Psoas muscle (tissue), 8 donors: ENCODE results near the gene A4GALT. TPM values are rescaled to one million over a fixed set of nuclear protein-coding genes. Genes with fewer than 3 reads are reported as not detected.
"Not testable (repeated sequence)": the region's sequence is repeated elsewhere in the genome, so short reads cannot be mapped to it uniquely, and the experiment has no call there.

Source experiments
- ATAC-seq, 4 donors: fragments of 200-7000 bp; cut with Tn5 transposase; one replicate each; pipeline ENCODE4 v1.9.1; 2020; ENCODE audit warnings: moderate library complexity in 3 of 4, mild to moderate bottlenecking in 2 of 4
- DNase-seq, 2 donors: peaks; one replicate each; pipeline ENCODE4 v3.0.0-alpha.2; 2020
- H3K27ac ChIP-seq: fragments of 200-600 bp; one replicate; pipeline ENCODE4 v1.8.0; 2022
- H3K27me3 ChIP-seq, 3 donors: fragments of 200-600 bp in 1 of 3; one replicate each; pipeline versions ENCODE4 v1.6.1 to v1.8.0; 2013 to 2022; ENCODE audit warnings: low read length in 2 of 3, mild to moderate bottlenecking in 2 of 3, moderate library complexity in 1 of 3; ENCODE audit not compliant: insufficient read depth in 3 of 3
- H3K36me3 ChIP-seq, 2 donors: fragments of 200-600 bp in 1 of 2; one replicate each; pipeline versions ENCODE4 v1.6.1 to v1.8.0; 2013 to 2022; ENCODE audit warnings: low read depth in 1 of 2, mild to moderate bottlenecking in 1 of 2, moderate library complexity in 1 of 2; ENCODE audit not compliant: insufficient read depth in 1 of 2
- H3K4me1 ChIP-seq: fragments of 200-600 bp; one replicate; pipeline ENCODE4 v1.8.0; 2022
- H3K4me3 ChIP-seq: fragments of 200-600 bp; one replicate; pipeline ENCODE4 v1.8.0; 2022; ENCODE audit warnings: mild to moderate bottlenecking
- H3K9me3 ChIP-seq: fragments of 200-600 bp; one replicate; pipeline ENCODE4 v1.8.0; 2022
- WGBS, 3 donors: extraction: QIAGEN DNeasy Blood & Tissue Kit; methylation state at CpG; one replicate each; pipeline versions ENCODE4 v1.1.6 to v1.1.7; 2013; 5-methylcytosine and 5-hydroxymethylcytosine counted together
- intact Hi-C, 2 donors: fragments of 100-400 bp; cut with DNase I; formaldehyde crosslinking; loops; one replicate each; pipeline versions ENCODE4 v1.11.0 to v1.14.2; 2022
- polyA plus RNA-seq, 3 donors: library from polyadenylated mRNA; stranded (reverse); fragments of 200-250 nt; gene quantifications; one replicate each; pipeline ENCODE4 v1.2.3, GENCODE V29; 2013
- total RNA-seq, 4 donors: library from RNA; stranded (reverse); fragmentation: NEBNext Ultra II Directional in 2 of 4; extraction: Animal tissue kit (Norgen Biotek cat#: 25700) in 2 of 4; gene quantifications; one replicate each; pipeline versions ENCODE4 v1.2.1 to v1.2.4, GENCODE V29; 2021 to 2023
- TF ChIP-seq, protein P1 (sequence below): fragments of 200-600 bp; IDR thresholded peaks from one replicate; pipeline ENCODE4 v1.8.0; 2022; ENCODE audit warnings: antibody characterized with exemption
- donor health status: healthy with polysubstance abuse.
- donor health status: DM: no; HTN: no; CAD: no; lungs with moderate emphysema.
- donor health status: Bipolar disorder and iron deficiency.
- donor health status: healthy.
- donor health status: DM: yes; HTN: yes; CAD: no.
- donor health status: DM: no; HTN: no; CAD: no.
- donor health status: DM: no; HTN: no; CAD: no.
- donor health status: DM: yes; HTN: yes; CAD: no.

Gene A4GALT
- total and polyA plus RNA-seq, 7 donors, result 6.5 to 28.8 (median 15.2) TPM

GRCh38 chr22:42678894-42679293 is 41.8 kb downstream of the A4GALT start:
- H3K4me3 ChIP-seq, result no peak overlapping the region
- H3K36me3 ChIP-seq, result no peaks in the 10 kb centered on the region
- H3K4me1 ChIP-seq, result peaks cover 34% of the 10 kb centered on the region
- no peak for ATAC-seq
- no peaks in the 10 kb centered on the region for H3K9me3 ChIP-seq
- intact Hi-C loops, result no loop called here
- DNase-seq, result no peak
- WGBS, 3 donors, result 92 to 100% (median 100%) methylated on average over 1 of the region's 1 CpG
- no peak overlapping the region for H3K27ac ChIP-seq
- H3K27me3 ChIP-seq, result no peaks in the 10 kb centered on the region
- TF ChIP-seq, protein P1, sequence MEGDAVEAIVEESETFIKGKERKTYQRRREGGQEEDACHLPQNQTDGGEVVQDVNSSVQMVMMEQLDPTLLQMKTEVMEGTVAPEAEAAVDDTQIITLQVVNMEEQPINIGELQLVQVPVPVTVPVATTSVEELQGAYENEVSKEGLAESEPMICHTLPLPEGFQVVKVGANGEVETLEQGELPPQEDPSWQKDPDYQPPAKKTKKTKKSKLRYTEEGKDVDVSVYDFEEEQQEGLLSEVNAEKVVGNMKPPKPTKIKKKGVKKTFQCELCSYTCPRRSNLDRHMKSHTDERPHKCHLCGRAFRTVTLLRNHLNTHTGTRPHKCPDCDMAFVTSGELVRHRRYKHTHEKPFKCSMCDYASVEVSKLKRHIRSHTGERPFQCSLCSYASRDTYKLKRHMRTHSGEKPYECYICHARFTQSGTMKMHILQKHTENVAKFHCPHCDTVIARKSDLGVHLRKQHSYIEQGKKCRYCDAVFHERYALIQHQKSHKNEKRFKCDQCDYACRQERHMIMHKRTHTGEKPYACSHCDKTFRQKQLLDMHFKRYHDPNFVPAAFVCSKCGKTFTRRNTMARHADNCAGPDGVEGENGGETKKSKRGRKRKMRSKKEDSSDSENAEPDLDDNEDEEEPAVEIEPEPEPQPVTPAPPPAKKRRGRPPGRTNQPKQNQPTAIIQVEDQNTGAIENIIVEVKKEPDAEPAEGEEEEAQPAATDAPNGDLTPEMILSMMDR, result no peak

DNA sequence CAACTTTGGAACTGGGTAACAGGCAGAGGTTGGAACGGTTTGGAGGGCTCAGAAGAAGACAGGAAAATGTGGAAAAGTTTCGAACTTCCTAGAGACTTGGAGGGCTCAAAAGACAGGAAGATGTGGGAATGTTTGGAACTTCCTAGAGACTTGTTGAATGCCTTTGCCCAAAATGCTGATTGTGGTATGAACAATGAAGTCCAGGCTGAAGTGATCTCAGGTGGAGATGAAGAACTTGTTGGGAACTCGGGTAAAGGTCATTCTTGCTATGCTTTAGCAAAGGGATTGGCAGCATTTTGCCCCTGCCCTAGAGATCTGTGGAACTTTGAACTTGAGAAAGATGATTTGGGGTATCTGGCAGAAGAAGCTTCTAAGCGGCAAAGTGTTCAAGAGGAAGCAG is 42.7 kb downstream of the A4GALT start:
- DNase-seq, H3K27ac ChIP-seq: not testable (repeated sequence)

GRCh38 chr22:42676059-42676607 is 44.5 kb downstream of the A4GALT start:
- ATAC-seq (peak in 1 of 4 donors; percentile 44), DNase-seq (no peak)
- no peaks in the 10 kb centered on the region for H3K36me3 ChIP-seq
- H3K27me3 ChIP-seq, result no peaks in the 10 kb centered on the region
- no peaks in the 10 kb centered on the region for H3K9me3 ChIP-seq
- TF ChIP-seq, protein P1, result no peak
- WGBS, 3 donors, result 41 to 45% (median 44%) methylated on average over 7 of the region's 7 CpGs
- intact Hi-C loops, result no loop called here
- H3K27ac ChIP-seq, result peak overlapping the region; percentile 58
- peaks cover 13% of the 10 kb centered on the region for H3K4me1 ChIP-seq
- H3K4me3 ChIP-seq, result no peak overlapping the region

More for the DNA sequence above, 42.7 kb downstream of the A4GALT start:
- H3K27me3 ChIP-seq, H3K4me3 ChIP-seq, intact Hi-C loops, ATAC-seq, H3K9me3 ChIP-seq, H3K36me3 ChIP-seq: not testable (repeated sequence)
- peaks cover 24% of the 10 kb centered on the region for H3K4me1 ChIP-seq
- 68 to 85% (median 77%) methylated on average over 4 of the region's 4 CpGs for WGBS, 3 donors

GRCh38 chr22:42673898-42674401 is 46.7 kb downstream of the A4GALT start:
- H3K36me3 ChIP-seq, result no peaks in the 10 kb centered on the region
- ATAC-seq (peak; percentile 19 to 40 (median 30)), DNase-seq (no peak)
- peak overlapping the region; percentile 33 for H3K27ac ChIP-seq
- 15 to 28% (median 25%) methylated on average over 2 of the region's 2 CpGs for WGBS, 3 donors
- TF ChIP-seq, protein P1, result no peak
- H3K9me3 ChIP-seq, result no peaks in the 10 kb centered on the region
- peaks cover 8% of the 10 kb centered on the region for H3K4me1 ChIP-seq
- no peaks in the 10 kb centered on the region for H3K27me3 ChIP-seq
- H3K4me3 ChIP-seq, result no peak overlapping the region
- intact Hi-C loops, result no loop called here

DNA sequence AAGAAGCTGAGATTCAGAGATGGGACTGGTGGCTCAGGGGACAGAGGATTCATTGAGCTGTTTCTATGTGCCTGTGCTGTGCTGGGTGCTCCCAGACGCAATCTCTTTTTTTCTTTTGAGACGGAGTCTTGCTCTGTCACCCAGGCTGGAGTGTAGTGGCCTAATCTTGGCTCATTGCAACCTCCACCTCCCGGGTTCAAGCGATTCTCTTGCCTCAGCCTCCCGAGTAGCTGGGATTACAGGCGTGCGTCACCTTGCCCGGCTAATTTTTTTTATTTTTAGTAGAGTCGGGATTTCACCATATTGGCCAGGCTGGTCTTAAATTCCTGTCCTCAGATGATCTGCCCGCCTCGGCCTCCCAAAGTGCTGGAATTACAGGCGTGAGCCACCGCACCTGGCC is 47.6 kb downstream of the A4GALT start:
- intact Hi-C loops, H3K27ac ChIP-seq, ATAC-seq, H3K4me1 ChIP-seq, H3K27me3 ChIP-seq, H3K9me3 ChIP-seq, DNase-seq, H3K4me3 ChIP-seq, H3K36me3 ChIP-seq: not testable (repeated sequence)
- WGBS, 3 donors, result 94 to 96% (median 95%) methylated on average over 12 to 13 of the region's 13 CpGs
